ENCODE results near the gene BSX.

BSX gene

DNA sequence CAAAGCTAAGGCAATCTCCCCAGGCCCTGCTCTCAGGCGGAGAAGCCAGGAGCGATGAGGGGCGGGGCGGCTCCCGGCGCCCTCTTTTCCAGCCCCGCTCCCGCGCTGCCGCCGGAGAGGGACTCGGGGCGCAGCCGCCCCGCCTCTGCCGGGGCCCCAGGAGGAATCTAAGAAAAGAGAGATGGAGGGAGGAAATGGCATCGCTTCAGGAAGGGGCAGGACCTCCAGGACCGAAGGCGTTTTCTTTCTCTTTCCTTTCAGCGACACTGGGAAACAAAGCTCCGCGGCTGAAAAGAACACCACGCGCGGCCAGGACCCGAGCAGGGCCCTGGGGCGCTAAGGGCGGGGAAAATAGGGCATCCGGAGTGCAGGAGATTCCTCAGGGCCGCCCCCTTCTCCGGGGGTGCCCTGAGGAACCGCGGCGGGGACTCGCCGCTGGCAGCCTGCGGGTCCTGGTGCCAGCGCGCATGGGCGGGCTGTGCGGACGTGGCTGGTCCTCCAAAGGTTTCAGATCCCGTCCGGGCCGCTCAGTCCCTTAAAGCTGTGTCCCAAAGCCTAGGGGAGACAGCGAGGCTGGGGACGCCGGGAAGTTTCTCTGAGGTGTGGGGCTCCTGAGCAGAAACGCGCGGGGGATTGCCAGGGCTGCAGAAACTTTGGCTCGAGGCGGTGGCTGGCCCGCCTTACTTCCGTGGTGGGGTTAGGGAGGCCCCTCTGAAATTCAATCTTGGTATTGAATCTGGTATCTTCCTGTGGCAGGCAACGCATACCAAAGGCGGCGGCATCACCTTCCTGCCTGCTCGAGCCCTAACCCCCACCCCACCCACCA, 2.8 kb upstream of the BSX start:
- no peaks in the 10 kb centered on the region for H3K9me3 ChIP-seq (ENCODE audit: insufficient read depth, low read depth, low read length)
- H3K27me3 ChIP-seq (ENCODE audit: insufficient read depth, low read length, poor library complexity, severe bottlenecking) = no peaks in the 10 kb centered on the region
- no peaks in the 10 kb centered on the region for H3K9me2 ChIP-seq (replicated peaks; ENCODE audit: low read depth, low read length)
- no peaks in the 10 kb centered on the region for H4K20me1 ChIP-seq (ENCODE audit: insufficient read depth, low read length, poor library complexity, severe bottlenecking)
- no peak overlapping the region for H3K4me2 ChIP-seq (ENCODE audit: low read depth, low read length, poor library complexity, severe bottlenecking)
- no peaks in the 10 kb centered on the region for H3K4me1 ChIP-seq (ENCODE audit: insufficient read depth, low read length, poor library complexity, severe bottlenecking)
- no peak overlapping the region for H3K4me3 ChIP-seq (ENCODE audit: low read length, poor library complexity, severe bottlenecking)
- no peak overlapping the region for H3K9ac ChIP-seq (ENCODE audit: low read depth, low read length, poor library complexity, severe bottlenecking)
- no peaks in the 10 kb centered on the region for H3K79me2 ChIP-seq (ENCODE audit: insufficient read depth, low read length)
- TF ChIP-seq, protein P1, sequence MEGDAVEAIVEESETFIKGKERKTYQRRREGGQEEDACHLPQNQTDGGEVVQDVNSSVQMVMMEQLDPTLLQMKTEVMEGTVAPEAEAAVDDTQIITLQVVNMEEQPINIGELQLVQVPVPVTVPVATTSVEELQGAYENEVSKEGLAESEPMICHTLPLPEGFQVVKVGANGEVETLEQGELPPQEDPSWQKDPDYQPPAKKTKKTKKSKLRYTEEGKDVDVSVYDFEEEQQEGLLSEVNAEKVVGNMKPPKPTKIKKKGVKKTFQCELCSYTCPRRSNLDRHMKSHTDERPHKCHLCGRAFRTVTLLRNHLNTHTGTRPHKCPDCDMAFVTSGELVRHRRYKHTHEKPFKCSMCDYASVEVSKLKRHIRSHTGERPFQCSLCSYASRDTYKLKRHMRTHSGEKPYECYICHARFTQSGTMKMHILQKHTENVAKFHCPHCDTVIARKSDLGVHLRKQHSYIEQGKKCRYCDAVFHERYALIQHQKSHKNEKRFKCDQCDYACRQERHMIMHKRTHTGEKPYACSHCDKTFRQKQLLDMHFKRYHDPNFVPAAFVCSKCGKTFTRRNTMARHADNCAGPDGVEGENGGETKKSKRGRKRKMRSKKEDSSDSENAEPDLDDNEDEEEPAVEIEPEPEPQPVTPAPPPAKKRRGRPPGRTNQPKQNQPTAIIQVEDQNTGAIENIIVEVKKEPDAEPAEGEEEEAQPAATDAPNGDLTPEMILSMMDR (conservative IDR thresholded peaks at IDR 0.05; ENCODE audit: low read length) = no peak
- no peak for TF ChIP-seq EZH2phosphoT487 (IDR thresholded peaks at IDR 0.05; ENCODE audit: borderline replicate concordance)
- no peaks in the 10 kb centered on the region for H3F3A ChIP-seq (ENCODE audit: low read depth)
- no peaks in the 10 kb centered on the region for H3K36me3 ChIP-seq (ENCODE audit: insufficient read depth, low read length)
- no peak overlapping the region for H2AFZ ChIP-seq (ENCODE audit: low read length)

DNA sequence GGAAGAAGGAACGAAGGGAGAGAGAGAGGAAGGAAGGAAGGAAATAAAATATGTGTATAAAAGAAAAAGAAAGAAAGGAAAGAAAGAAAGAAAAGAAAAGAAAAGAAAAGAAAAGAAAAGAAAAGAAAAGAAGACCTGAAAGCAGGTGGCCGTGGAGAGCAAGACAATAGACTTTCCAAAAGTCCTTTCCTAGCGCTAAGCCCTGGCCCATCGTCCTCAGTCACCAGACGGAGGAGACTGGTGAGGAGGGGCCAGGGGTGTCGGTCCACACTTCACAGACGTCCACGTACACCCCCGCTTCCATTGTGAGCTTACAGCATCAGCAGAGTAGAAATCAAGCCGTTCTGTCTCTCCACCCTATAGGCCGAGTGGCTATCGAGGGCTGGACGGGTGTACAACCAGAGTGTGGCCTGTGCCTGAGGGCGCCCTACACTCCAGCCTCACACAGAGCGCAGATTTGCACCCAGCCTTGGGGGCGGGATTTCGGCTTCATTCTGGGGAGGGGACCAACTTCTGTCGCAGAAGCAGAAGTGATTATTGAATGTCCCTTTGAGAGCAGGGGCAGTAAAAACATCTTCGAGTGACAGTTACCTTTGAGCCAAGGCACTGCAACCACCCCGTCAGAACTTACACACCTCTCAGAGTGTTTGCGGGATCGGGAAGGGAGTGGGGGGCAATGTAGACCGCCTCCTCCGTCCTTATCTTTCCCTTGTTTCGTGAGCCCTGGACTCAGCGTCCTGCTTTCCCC, 2.0 kb upstream of the BSX start:
- Histone ChIP-seq H4K20me1 (ENCODE audit: insufficient read depth, low read length, poor library complexity, severe bottlenecking) (no peaks in the 10 kb centered on the region), H2AFZ (ENCODE audit: low read length) (no peak overlapping the region), H3K79me2 (ENCODE audit: insufficient read depth, low read length) (no peaks in the 10 kb centered on the region), H3K4me1 (ENCODE audit: insufficient read depth, low read length, poor library complexity, severe bottlenecking) (no peaks in the 10 kb centered on the region), H3K4me3 (ENCODE audit: low read length, poor library complexity, severe bottlenecking) (no peak overlapping the region), H3F3A (ENCODE audit: low read depth) (no peaks in the 10 kb centered on the region), H3K4me2 (ENCODE audit: low read depth, low read length, poor library complexity, severe bottlenecking) (no peak overlapping the region), H3K9me2 (replicated peaks; ENCODE audit: low read depth, low read length) (no peaks in the 10 kb centered on the region), H3K36me3 (ENCODE audit: insufficient read depth, low read length) (no peaks in the 10 kb centered on the region), H3K9me3 (ENCODE audit: insufficient read depth, low read depth, low read length) (no peaks in the 10 kb centered on the region), H3K27me3 (ENCODE audit: insufficient read depth, low read length, poor library complexity, severe bottlenecking) (no peaks in the 10 kb centered on the region), H3K9ac (ENCODE audit: low read depth, low read length, poor library complexity, severe bottlenecking) (no peak overlapping the region)
- TF ChIP-seq, protein P1 (conservative IDR thresholded peaks at IDR 0.05; ENCODE audit: low read length) = no peak
- no peak for TF ChIP-seq EZH2phosphoT487 (IDR thresholded peaks at IDR 0.05; ENCODE audit: borderline replicate concordance)

DNA sequence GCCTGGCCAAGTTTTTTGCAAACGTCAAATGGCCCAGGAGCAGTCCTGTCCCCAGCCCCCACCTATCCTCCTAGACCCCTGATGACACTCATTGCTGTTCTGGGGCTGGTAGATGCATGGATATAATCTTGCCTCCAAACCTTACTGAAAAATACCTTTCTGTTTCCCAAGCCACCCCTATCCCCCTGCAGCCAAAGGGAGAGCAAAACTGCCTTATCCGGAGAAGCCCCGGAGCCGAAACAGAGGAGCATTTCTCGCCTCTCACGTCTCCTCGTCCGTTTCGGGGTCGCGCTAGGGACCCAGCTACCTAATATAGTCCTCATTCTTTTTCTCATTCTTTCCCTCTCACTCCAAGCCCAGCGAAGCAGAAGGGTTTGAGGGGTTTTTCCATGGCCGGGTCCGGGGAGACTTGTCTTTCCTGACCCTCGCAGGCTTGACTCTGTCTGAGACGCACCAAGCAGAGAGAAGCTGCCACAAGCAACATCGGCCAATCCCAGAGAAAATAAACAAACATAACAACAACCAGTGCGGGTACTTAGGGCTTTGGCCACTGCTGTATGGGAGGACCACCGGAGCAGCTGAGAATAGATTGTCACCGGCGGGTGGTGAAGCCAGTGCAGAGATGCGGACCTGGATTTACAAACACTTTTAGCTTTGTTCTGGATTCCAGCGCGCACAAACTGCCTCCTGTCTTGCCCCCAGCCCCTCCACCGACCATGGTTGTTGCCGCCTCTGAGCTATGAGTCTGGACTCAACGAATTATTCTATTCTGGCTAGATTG, 1.6 kb downstream of the BSX start:
- no peak for TF ChIP-seq EZH2phosphoT487 (IDR thresholded peaks at IDR 0.05; ENCODE audit: borderline replicate concordance)
- TF ChIP-seq, protein P1 (conservative IDR thresholded peaks at IDR 0.05; ENCODE audit: low read length) = no peak
- H3K4me1 ChIP-seq (ENCODE audit: insufficient read depth, low read length, poor library complexity, severe bottlenecking) = no peaks in the 10 kb centered on the region
- no peak overlapping the region for H3K9ac ChIP-seq (ENCODE audit: low read depth, low read length, poor library complexity, severe bottlenecking)
- no peaks in the 10 kb centered on the region for H3K27me3 ChIP-seq (ENCODE audit: insufficient read depth, low read length, poor library complexity, severe bottlenecking)
- no peaks in the 10 kb centered on the region for H3K36me3 ChIP-seq (ENCODE audit: insufficient read depth, low read length)
- no peaks in the 10 kb centered on the region for H3K79me2 ChIP-seq (ENCODE audit: insufficient read depth, low read length)
- H3K4me3 ChIP-seq (ENCODE audit: low read length, poor library complexity, severe bottlenecking) = no peak overlapping the region
- H3K4me2 ChIP-seq (ENCODE audit: low read depth, low read length, poor library complexity, severe bottlenecking) = no peak overlapping the region
- H4K20me1 ChIP-seq (ENCODE audit: insufficient read depth, low read length, poor library complexity, severe bottlenecking) = no peaks in the 10 kb centered on the region
- no peaks in the 10 kb centered on the region for H3K9me3 ChIP-seq (ENCODE audit: insufficient read depth, low read depth, low read length)
- H3K9me2 ChIP-seq (replicated peaks; ENCODE audit: low read depth, low read length) = no peaks in the 10 kb centered on the region
- H3F3A ChIP-seq (ENCODE audit: low read depth) = no peaks in the 10 kb centered on the region
- H2AFZ ChIP-seq (ENCODE audit: low read length) = no peak overlapping the region

Measured in Loucy (cell line).